SU-DHL-6 (cell line): ENCODE data around the gene B9D2.

ENCODE experiments used
- EZH2phosphoT487 ChIP-seq: fragments of 200-600 bp; sonication (generic), shearing (Covaris generic); conservative IDR thresholded peaks from 2 replicates; pipeline ENCODE4 v1.6.1; 2018; ENCODE audit warnings: mild to moderate bottlenecking, antibody characterized with exemption, low read length, moderate library complexity, mixed read lengths
- TF ChIP-seq, protein P1 (sequence below): fragments of 200-600 bp; sonication (generic); IDR thresholded peaks from one replicate; pipeline ENCODE4 v1.5.1; 2017; ENCODE audit warnings: antibody characterized with exemption, mild to moderate bottlenecking, low read length, moderate library complexity; ENCODE audit not compliant: insufficient read depth, poor library complexity, severe bottlenecking

DNA sequence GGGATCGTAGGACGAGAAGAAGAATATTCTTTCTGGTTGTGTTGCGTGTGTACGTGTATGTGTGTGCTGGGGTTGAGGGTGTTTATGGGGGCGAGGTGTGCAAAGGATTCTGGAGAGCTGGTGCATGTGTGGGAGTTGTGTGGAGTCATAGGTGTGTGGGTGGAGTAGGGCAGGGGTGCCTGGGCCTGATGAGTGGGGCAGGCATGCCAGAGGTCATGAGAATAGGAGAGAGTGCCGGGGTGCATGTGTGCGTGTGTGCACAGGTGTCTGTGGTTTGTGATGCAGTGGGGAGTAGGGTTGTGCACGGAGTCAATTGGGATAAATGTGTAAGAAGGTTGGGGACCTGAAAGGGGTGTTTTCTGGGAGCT is 13.0 kb upstream of the B9D2 start:
- TF ChIP-seq EZH2phosphoT487, result no peak
- TF ChIP-seq, protein P1, sequence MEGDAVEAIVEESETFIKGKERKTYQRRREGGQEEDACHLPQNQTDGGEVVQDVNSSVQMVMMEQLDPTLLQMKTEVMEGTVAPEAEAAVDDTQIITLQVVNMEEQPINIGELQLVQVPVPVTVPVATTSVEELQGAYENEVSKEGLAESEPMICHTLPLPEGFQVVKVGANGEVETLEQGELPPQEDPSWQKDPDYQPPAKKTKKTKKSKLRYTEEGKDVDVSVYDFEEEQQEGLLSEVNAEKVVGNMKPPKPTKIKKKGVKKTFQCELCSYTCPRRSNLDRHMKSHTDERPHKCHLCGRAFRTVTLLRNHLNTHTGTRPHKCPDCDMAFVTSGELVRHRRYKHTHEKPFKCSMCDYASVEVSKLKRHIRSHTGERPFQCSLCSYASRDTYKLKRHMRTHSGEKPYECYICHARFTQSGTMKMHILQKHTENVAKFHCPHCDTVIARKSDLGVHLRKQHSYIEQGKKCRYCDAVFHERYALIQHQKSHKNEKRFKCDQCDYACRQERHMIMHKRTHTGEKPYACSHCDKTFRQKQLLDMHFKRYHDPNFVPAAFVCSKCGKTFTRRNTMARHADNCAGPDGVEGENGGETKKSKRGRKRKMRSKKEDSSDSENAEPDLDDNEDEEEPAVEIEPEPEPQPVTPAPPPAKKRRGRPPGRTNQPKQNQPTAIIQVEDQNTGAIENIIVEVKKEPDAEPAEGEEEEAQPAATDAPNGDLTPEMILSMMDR, result no peak
